ENCODE data around the gene LPP. TPM values are rescaled to one million over a fixed set of nuclear protein-coding genes. Genes with fewer than 3 reads are reported as not detected.

LPP gene
- total and polyA plus RNA-seq, 8 donors: 8.0 to 885 (median 305) TPM

GRCh38 chr3:188534633-188535032, 380.7 kb downstream of the LPP start:
- Histone ChIP-seq H3K4me3 (no peak overlapping the region), H3K9me3 (no peaks in the 10 kb centered on the region), H3K27ac (no peak overlapping the region), H3K4me1 (peaks cover 0 to 35% (median 16%) of the 10 kb centered on the region in 4 donors), H3K27me3 (no peaks in the 10 kb centered on the region), H3K36me3 (no peaks in the 10 kb centered on the region)
- no peak for DNase-seq
- WGBS, 5 donors: 75 to 94% (median 91%) methylated on average over 1 of the region's 1 CpG
- no peak for TF ChIP-seq CTCF (IDR thresholded peaks at IDR 0.05)
- TF ChIP-seq POLR2AphosphoS5 (IDR thresholded peaks at IDR 0.05): no peak
- TF ChIP-seq EP300 (IDR thresholded peaks at IDR 0.05): no peak
- TF ChIP-seq POLR2A (IDR thresholded peaks at IDR 0.05): no peak
- intact Hi-C loops (cut with DNase I; ENCODE audit: low total_unique reads): no loop called here

- H3K4me1 ChIP-seq: peaks cover 0 to 22% (median 11%) of the 10 kb centered on the region in 4 donors
- H3K36me3 ChIP-seq: no peaks in the 10 kb centered on the region
- TF ChIP-seq POLR2AphosphoS5 (IDR thresholded peaks at IDR 0.05): no peak
- no peak for TF ChIP-seq EP300 (IDR thresholded peaks at IDR 0.05)
- TF ChIP-seq CTCF (IDR thresholded peaks at IDR 0.05): no peak
- TF ChIP-seq POLR2A (IDR thresholded peaks at IDR 0.05): no peak
- intact Hi-C loops (cut with DNase I; ENCODE audit: low total_unique reads): no loop called here
- no peaks in the 10 kb centered on the region for H3K9me3 ChIP-seq
- WGBS, 5 donors: 87 to 96% (median 92%) methylated on average over 3 of the region's 3 CpGs
- no peak overlapping the region for H3K27ac ChIP-seq
- DNase-seq: no peak
- H3K4me3 ChIP-seq: no peak overlapping the region
- H3K27me3 ChIP-seq: no peaks in the 10 kb centered on the region
These were observed 383.6 kb downstream of the LPP start for GRCh38 chr3:188537606-188538005.

GRCh38 chr3:188539037-188539436, 385.1 kb downstream of the LPP start:
- no peak for DNase-seq
- Histone ChIP-seq H3K9me3 (no peaks in the 10 kb centered on the region), H3K4me1 (peaks cover 0 to 16% (median 6%) of the 10 kb centered on the region in 4 donors), H3K27ac (no peak overlapping the region), H3K36me3 (no peaks in the 10 kb centered on the region), H3K4me3 (no peak overlapping the region), H3K27me3 (no peaks in the 10 kb centered on the region)
- intact Hi-C loops (cut with DNase I; ENCODE audit: low total_unique reads): no loop called here
- WGBS, 5 donors: 96 to 100% (median 96%) methylated on average over 3 of the region's 3 CpGs
- TF ChIP-seq CTCF (IDR thresholded peaks at IDR 0.05): no peak
- TF ChIP-seq EP300 (IDR thresholded peaks at IDR 0.05): no peak
- TF ChIP-seq POLR2A (IDR thresholded peaks at IDR 0.05): no peak

- H3K4me3 ChIP-seq: no peak overlapping the region
- H3K4me1 ChIP-seq: peaks cover 0 to 10% (median 5%) of the 10 kb centered on the region in 4 donors
- no peak for TF ChIP-seq POLR2A (IDR thresholded peaks at IDR 0.05)
- TF ChIP-seq EP300 (IDR thresholded peaks at IDR 0.05): no peak
- TF ChIP-seq CTCF (IDR thresholded peaks at IDR 0.05): no peak
- no peak for TF ChIP-seq POLR2AphosphoS5 (IDR thresholded peaks at IDR 0.05)
- intact Hi-C loops (cut with DNase I; ENCODE audit: low total_unique reads): no loop called here
- H3K36me3 ChIP-seq: no peaks in the 10 kb centered on the region
- H3K27ac ChIP-seq: no peak overlapping the region
- no peaks in the 10 kb centered on the region for H3K9me3 ChIP-seq
- no peak for DNase-seq
- no peaks in the 10 kb centered on the region for H3K27me3 ChIP-seq
These were observed 385.8 kb downstream of the LPP start for GRCh38 chr3:188539631-188540194.

Data from stomach (tissue), 9 donors.